PC-9 (cell line): Measurements from ENCODE around the gene TMEM108. TPM values are rescaled to one million over a fixed set of nuclear protein-coding genes. Genes with fewer than 3 reads are reported as not detected.

ENCODE experiments used
- BruUV-seq: library from RNA; stranded (reverse); fragments of 400-500 nt; replicated peaks from 2 replicates; lab custom pipeline; 2021; lab: Mats Ljungman, UMichigan
- CTCF ChIA-PET: fragments of 300-600 bp; sonication (Branson Sonifier 250); formaldehyde crosslinking; loops from one replicate; lab custom pipeline; 2022; ENCODE audit warnings: antibody characterized with exemption; lab: Charles Lee
- POLR2A ChIA-PET: fragments of 300-600 bp; sonication (Branson Sonifier 250); formaldehyde crosslinking; loops from one replicate; lab custom pipeline; 2022; ENCODE audit warnings: antibody characterized with exemption; ENCODE audit not compliant: unreplicated experiment; lab: Charles Lee
- DNase-seq, 2 experiments: peaks; one replicate each; pipeline versions ENCODE4 v3.0.0 to v3.0.0-alpha.2; 2015 to 2022; ENCODE audit warnings: mixed read lengths in 1 of 2
- H2AFZ ChIP-seq: fragments of 200-600 bp; sonication (generic); 2 replicates; pipeline ENCODE4 v1.8.1; 2017; ENCODE audit warnings: antibody characterized with exemption
- H3F3A ChIP-seq: fragments of 200-600 bp; sonication (generic); 2 replicates; pipeline ENCODE4 v1.8.1; 2017; ENCODE audit warnings: antibody characterized with exemption, mild to moderate bottlenecking, low read depth; ENCODE audit not compliant: insufficient read depth
- H3K27ac ChIP-seq: fragments of 200-600 bp; sonication (generic); 2 replicates; pipeline ENCODE4 v1.6.1; 2016; ENCODE audit warnings: mixed run types
- H3K27me3 ChIP-seq: fragments of 200-600 bp; sonication (generic); 2 replicates; pipeline ENCODE4 v1.6.1; 2016; ENCODE audit warnings: low read depth, mixed run types; ENCODE audit not compliant: insufficient read depth
- H3K36me3 ChIP-seq: fragments of 200-600 bp; sonication (generic); 2 replicates; pipeline ENCODE4 v1.6.1; 2016; ENCODE audit warnings: low read depth, mixed run types
- H3K4me1 ChIP-seq: fragments of 200-600 bp; sonication (generic); replicated peaks from 2 replicates; pipeline ENCODE4 v1.6.1; 2016; ENCODE audit warnings: mixed run types; ENCODE audit not compliant: insufficient read depth
- H3K4me2 ChIP-seq: fragments of 200-600 bp; sonication (generic); 2 replicates; pipeline ENCODE4 v1.6.1; 2017; ENCODE audit warnings: mixed run types
- H3K4me3 ChIP-seq: fragments of 200-600 bp; sonication (generic); 2 replicates; pipeline ENCODE4 v1.6.1; 2016; ENCODE audit warnings: mixed run types
- H3K79me2 ChIP-seq: fragments of 200-600 bp; sonication (generic); 2 replicates; pipeline ENCODE4 v1.6.1; 2017; ENCODE audit warnings: low read depth, mixed run types
- H3K9me2 ChIP-seq: fragments of 200-600 bp; sonication (generic); 2 replicates; pipeline ENCODE4 v1.8.1; 2017; ENCODE audit warnings: mild to moderate bottlenecking; ENCODE audit not compliant: insufficient read depth
- H3K9me3 ChIP-seq: fragments of 200-600 bp; sonication (generic); 2 replicates; pipeline ENCODE4 v1.8.1; 2016; ENCODE audit warnings: low read depth; ENCODE audit not compliant: insufficient read depth
- H4K20me1 ChIP-seq: fragments of 200-600 bp; sonication (generic); 2 replicates; pipeline ENCODE4 v1.8.1; 2017; ENCODE audit not compliant: insufficient read depth
- EZH2 ChIP-seq: fragments of 200-600 bp; sonication (generic); IDR thresholded peaks from 2 replicates; pipeline ENCODE4 v1.8.0; 2017; ENCODE audit warnings: antibody characterized with exemption, low read depth
- intact Hi-C: fragments of 100-400 bp; cut with micrococcal nuclease; formaldehyde crosslinking; loops from one replicate; pipeline ENCODE4 v1.10.0; 2022; ENCODE audit not compliant: unreplicated experiment
- total RNA-seq: library from RNA; stranded (reverse); gene quantifications from 2 replicates; pipeline ENCODE4 v1.2.3, GENCODE V29; 2021
- TF ChIP-seq, protein P1 (sequence below): fragments of 200-600 bp; sonication (generic); conservative IDR thresholded peaks from 2 replicates; pipeline ENCODE4 v1.6.1; 2017; ENCODE audit warnings: mixed run types, antibody characterized with exemption, mild to moderate bottlenecking, moderate library complexity

The TMEM108 gene
- total RNA-seq, 1 experiment from 2014 or later: not detected

DNA sequence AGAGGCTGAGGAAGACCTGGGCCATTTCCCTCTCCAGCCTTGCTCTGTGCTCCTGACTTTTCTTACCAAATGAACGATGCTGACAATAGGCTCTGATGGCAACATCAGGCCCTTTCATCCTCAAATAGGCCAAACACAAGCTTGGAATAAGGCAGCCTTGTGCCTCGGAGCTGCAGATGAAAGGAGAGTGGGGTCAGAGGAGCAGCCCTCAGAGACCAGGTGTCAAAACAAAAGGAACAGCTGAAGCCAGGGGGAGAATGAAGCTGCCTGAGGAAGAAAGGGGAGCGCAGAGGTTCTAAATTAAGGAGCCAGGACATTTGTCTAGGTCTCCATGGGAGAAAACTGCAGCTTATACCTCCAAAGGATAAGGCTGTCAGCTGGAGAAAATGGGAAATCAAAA lies 366.7 kb downstream of the TMEM108 start:
- intact Hi-C loops: no loop called here
- TF ChIP-seq, protein P1, sequence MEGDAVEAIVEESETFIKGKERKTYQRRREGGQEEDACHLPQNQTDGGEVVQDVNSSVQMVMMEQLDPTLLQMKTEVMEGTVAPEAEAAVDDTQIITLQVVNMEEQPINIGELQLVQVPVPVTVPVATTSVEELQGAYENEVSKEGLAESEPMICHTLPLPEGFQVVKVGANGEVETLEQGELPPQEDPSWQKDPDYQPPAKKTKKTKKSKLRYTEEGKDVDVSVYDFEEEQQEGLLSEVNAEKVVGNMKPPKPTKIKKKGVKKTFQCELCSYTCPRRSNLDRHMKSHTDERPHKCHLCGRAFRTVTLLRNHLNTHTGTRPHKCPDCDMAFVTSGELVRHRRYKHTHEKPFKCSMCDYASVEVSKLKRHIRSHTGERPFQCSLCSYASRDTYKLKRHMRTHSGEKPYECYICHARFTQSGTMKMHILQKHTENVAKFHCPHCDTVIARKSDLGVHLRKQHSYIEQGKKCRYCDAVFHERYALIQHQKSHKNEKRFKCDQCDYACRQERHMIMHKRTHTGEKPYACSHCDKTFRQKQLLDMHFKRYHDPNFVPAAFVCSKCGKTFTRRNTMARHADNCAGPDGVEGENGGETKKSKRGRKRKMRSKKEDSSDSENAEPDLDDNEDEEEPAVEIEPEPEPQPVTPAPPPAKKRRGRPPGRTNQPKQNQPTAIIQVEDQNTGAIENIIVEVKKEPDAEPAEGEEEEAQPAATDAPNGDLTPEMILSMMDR: no peak
- no peak for TF ChIP-seq EZH2
- Histone ChIP-seq H3K4me3 (no peak overlapping the region), H3K27ac (no peak overlapping the region), H3K4me2 (no peak overlapping the region), H3F3A (no peaks in the 10 kb centered on the region), H3K9me2 (no peaks in the 10 kb centered on the region; the same call in 1 of the 2 replicates), H3K36me3 (no peaks in the 10 kb centered on the region), H3K27me3 (peaks cover 48% of the 10 kb centered on the region), H2AFZ (no peak overlapping the region), H3K79me2 (no peaks in the 10 kb centered on the region), H4K20me1 (no peaks in the 10 kb centered on the region), H3K9me3 (no peaks in the 10 kb centered on the region), H3K4me1 (no peaks in the 10 kb centered on the region)
- POLR2A ChIA-PET: no interaction called here
- no peak for DNase-seq
- CTCF ChIA-PET: no interaction called here
- no TSS peak for BruUV-seq

DNA sequence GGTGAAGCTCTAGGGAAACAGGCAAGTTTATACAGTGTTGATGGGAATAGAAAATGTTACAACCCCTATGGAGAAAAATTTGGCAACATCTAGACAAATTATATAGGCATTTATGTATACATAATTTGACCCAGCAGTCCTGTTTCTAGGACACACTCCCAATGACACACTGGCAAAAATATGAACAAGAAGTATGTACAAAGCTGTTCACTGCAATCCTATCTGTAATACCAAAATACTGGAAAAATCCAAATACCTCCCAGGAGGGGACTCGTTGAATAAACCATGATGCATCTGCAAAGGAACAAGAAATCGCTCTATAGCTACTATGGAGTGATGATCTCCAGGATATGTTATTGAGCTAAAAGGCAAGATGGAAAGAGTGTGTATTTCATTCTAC lies 370.2 kb downstream of the TMEM108 start:
- Histone ChIP-seq H2AFZ (no peak overlapping the region), H3K4me3 (no peak overlapping the region), H3K4me1 (no peaks in the 10 kb centered on the region), H3K4me2 (no peak overlapping the region), H4K20me1 (no peaks in the 10 kb centered on the region), H3K9me3 (no peaks in the 10 kb centered on the region), H3F3A (0 out of 2 replicates have a peak, but pooled peaks cover 2% of the 10 kb centered on the region), H3K27me3 (peaks cover 46% of the 10 kb centered on the region), H3K79me2 (no peaks in the 10 kb centered on the region), H3K27ac (no peak overlapping the region), H3K9me2 (no peaks in the 10 kb centered on the region; the same call in 1 of the 2 replicates), H3K36me3 (no peaks in the 10 kb centered on the region)
- intact Hi-C loops: no loop called here
- no peak for TF ChIP-seq EZH2
- ChIA-PET CTCF (no interaction called here), POLR2A (no interaction called here)
- DNase-seq: no peak
- no TSS peak for BruUV-seq

DNA sequence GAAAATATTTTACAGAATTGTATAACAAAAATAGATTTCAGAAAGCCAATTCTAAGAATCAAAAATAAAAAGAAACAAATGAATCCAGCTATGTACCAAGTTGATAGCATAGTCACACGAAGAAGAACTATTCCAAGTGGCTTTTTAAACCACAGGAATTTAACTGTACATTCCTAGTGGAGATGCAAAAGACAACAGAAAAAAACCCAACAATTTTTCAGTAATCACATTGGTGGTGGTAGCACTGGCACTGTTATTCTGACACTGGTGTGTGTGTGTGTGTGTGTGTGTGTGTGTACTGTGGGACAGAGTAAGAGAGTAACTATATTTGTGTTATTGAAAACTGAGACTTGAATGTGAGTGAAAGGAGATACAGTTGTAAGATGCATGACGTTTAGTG lies 370.8 kb downstream of the TMEM108 start:
- no TSS peak for BruUV-seq

GRCh38 chr3:133410191-133410892 lies 372.2 kb downstream of the TMEM108 start:
- H3K9me3 ChIP-seq: no peaks in the 10 kb centered on the region
- no peak overlapping the region for H3K4me2 ChIP-seq
- no peaks in the 10 kb centered on the region for H3K79me2 ChIP-seq
- POLR2A ChIA-PET: no interaction called here
- intact Hi-C loops: no loop called here
- no peak for DNase-seq
- peaks cover 46% of the 10 kb centered on the region for H3K27me3 ChIP-seq
- no peaks in the 10 kb centered on the region for H3K36me3 ChIP-seq
- H3K27ac ChIP-seq: no peak overlapping the region
- no peaks in the 10 kb centered on the region for H3K4me1 ChIP-seq
- BruUV-seq: no TSS peak
- no peak for TF ChIP-seq EZH2
- TF ChIP-seq, protein P1: no peak
- H4K20me1 ChIP-seq: no peaks in the 10 kb centered on the region
- H3K4me3 ChIP-seq: no peak overlapping the region
- 0 out of 2 replicates have a peak, but pooled peaks cover 5% of the 10 kb centered on the region for H3F3A ChIP-seq
- no peak overlapping the region for H2AFZ ChIP-seq
- no peaks in the 10 kb centered on the region; the same call in 1 of the 2 replicates for H3K9me2 ChIP-seq
- CTCF ChIA-PET: interaction anchor here (0.6 kb wide), 1 partner anchor 107 kb away, joined by 3 read pairs; no protein-coding TSS in a partner anchor

More for the DNA sequence above, 370.8 kb downstream of the TMEM108 start:
- peaks cover 46% of the 10 kb centered on the region for H3K27me3 ChIP-seq
- H3K9me2 ChIP-seq: no peaks in the 10 kb centered on the region; the same call in 1 of the 2 replicates
- no peaks in the 10 kb centered on the region for H3K36me3 ChIP-seq
- TF ChIP-seq EZH2: no peak
- DNase-seq: no peak
- H3F3A ChIP-seq: 0 out of 2 replicates have a peak, but pooled peaks cover 5% of the 10 kb centered on the region
- no peaks in the 10 kb centered on the region for H3K9me3 ChIP-seq
- POLR2A ChIA-PET: interaction anchor here (0.7 kb wide), 1 partner anchor 589 kb away, joined by 4 read pairs; no protein-coding TSS in a partner anchor
- intact Hi-C loops: no loop called here
- no peak overlapping the region for H3K4me3 ChIP-seq
- no peaks in the 10 kb centered on the region for H4K20me1 ChIP-seq
- H3K79me2 ChIP-seq: no peaks in the 10 kb centered on the region
- no peak overlapping the region for H2AFZ ChIP-seq
- H3K4me1 ChIP-seq: no peaks in the 10 kb centered on the region
- no peak overlapping the region for H3K4me2 ChIP-seq
- H3K27ac ChIP-seq: no peak overlapping the region
- CTCF ChIA-PET: no interaction called here
